ENCODE measurements around the gene PPL.

DNA sequence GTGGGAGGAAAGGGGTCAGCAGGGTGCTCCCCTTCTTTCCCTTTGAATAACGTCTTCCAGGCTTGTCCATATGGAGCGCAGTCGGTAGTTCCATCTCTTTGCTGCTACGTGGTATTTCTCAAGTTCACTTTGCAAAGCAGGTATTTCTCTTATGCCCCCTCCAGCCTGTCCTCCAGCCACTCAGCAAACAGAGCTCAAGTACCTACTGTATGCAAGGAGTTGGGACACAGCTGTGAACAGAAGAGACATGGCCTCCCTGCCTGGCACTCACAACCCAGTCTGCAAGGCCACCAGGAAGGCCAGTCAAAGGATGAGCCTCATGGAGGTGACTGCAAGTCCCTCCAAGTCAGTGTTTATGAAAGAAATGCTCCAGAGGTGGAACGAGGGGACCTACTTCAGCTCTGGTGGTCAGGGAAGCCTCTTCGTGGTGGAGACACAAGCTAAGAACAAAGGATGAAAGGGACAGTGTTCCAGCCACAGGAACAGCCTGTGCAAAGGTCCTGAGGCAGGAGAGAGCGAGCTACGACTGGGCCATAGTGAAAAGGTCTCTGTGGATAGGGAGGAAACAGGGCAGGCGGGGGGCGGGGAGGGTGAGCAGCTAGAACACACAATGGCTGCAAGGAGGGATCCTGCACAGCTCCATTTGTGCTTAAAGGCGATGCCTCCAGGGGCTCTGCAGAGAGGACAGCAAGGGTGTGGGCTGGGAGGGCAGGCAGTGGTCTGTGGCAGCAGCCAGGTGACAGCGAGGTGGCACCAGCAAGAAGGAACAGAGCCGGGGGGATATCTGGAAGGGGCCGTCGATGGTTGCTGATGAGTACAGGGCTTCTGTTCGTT is 32.6 kb downstream of the PPL start:
- TF ChIP-seq, protein P1, sequence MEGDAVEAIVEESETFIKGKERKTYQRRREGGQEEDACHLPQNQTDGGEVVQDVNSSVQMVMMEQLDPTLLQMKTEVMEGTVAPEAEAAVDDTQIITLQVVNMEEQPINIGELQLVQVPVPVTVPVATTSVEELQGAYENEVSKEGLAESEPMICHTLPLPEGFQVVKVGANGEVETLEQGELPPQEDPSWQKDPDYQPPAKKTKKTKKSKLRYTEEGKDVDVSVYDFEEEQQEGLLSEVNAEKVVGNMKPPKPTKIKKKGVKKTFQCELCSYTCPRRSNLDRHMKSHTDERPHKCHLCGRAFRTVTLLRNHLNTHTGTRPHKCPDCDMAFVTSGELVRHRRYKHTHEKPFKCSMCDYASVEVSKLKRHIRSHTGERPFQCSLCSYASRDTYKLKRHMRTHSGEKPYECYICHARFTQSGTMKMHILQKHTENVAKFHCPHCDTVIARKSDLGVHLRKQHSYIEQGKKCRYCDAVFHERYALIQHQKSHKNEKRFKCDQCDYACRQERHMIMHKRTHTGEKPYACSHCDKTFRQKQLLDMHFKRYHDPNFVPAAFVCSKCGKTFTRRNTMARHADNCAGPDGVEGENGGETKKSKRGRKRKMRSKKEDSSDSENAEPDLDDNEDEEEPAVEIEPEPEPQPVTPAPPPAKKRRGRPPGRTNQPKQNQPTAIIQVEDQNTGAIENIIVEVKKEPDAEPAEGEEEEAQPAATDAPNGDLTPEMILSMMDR (IDR thresholded peaks at IDR 0.05; ENCODE audit: poor library complexity) = no peak
- no peak for TF ChIP-seq EZH2phosphoT487 (IDR thresholded peaks at IDR 0.05; ENCODE audit: low read depth, severe bottlenecking, unreplicated experiment)

All from hepatocyte (in vitro differentiated cells).